GM19397 (cell line): ENCODE results near the gene RXFP2.

Experiments
- ATAC-seq: cut with Tn5 transposase; IDR thresholded peaks from one replicate; pipeline ENCODE4 v1.9.1; 2021; ENCODE audit warnings: mild to moderate bottlenecking, moderate library complexity; ENCODE audit not compliant: unreplicated experiment

The RXFP2 gene

GRCh38 chr13:31815361-31816144 is 76.2 kb downstream of the RXFP2 start:
- ATAC-seq: no peak

GRCh38 chr13:31818236-31818635 is 78.9 kb downstream of the RXFP2 start:
- ATAC-seq: no peak

GRCh38 chr13:31824705-31825517 is 85.6 kb downstream of the RXFP2 start:
- ATAC-seq: no peak

- ATAC-seq: no peak
Measured at GRCh38 chr13:31826521-31826920, 87.2 kb downstream of the RXFP2 start.

GRCh38 chr13:31827707-31828106 is 88.4 kb downstream of the RXFP2 start:
- no peak for ATAC-seq

- no peak for ATAC-seq
Measured at GRCh38 chr13:31835932-31836331, 96.6 kb downstream of the RXFP2 start.

- ATAC-seq: no peak
Measured at GRCh38 chr13:31843044-31843443, 103.7 kb downstream of the RXFP2 start.

- peak; percentile 98 for ATAC-seq
Measured at GRCh38 chr13:31846182-31846938, 107.0 kb downstream of the RXFP2 start.

- ATAC-seq: no peak
Measured at GRCh38 chr13:31846961-31847752, 107.8 kb downstream of the RXFP2 start.

GRCh38 chr13:31848621-31849020 is 109.3 kb downstream of the RXFP2 start:
- ATAC-seq: no peak

GRCh38 chr13:31849206-31849605 is 109.9 kb downstream of the RXFP2 start:
- ATAC-seq: no peak

GRCh38 chr13:31850041-31850555 is 110.8 kb downstream of the RXFP2 start:
- no peak for ATAC-seq

GRCh38 chr13:31851216-31851615 is 111.9 kb downstream of the RXFP2 start:
- ATAC-seq: no peak
